H1 (cell line): ENCODE measurements around the gene E2F2. TPM values are rescaled to one million over a fixed set of nuclear protein-coding genes. Genes with fewer than 3 reads are reported as not detected.

ENCODE experiments used
- BACH1 ChIP-seq: IDR thresholded peaks from 2 replicates; pipeline ENCODE4 v1.6.1; 2012; ENCODE audit warnings: low read length, improper control_type of control experiment
- CHD2 ChIP-seq: IDR thresholded peaks from 2 replicates; pipeline ENCODE4 v1.6.1; 2012; ENCODE audit warnings: low read length, improper control_type of control experiment
- CHD7 ChIP-seq: fragments of 300-600 bp; sonication (generic); IDR thresholded peaks from 2 replicates; pipeline ENCODE4 v1.7.1; 2012; ENCODE audit warnings: low read length, moderate library complexity, mild to moderate bottlenecking, inconsistent platforms; ENCODE audit not compliant: insufficient replicate concordance
- CTCF ChIP-seq, 3 experiments: IDR thresholded peaks; 1 replicate in 2 of 3; 2 replicates in 1 of 3; pipeline versions ENCODE4 v1.5.1 to v1.6.1; 2011; ENCODE audit warnings: low read length in 3 of 3, mild to moderate bottlenecking in 3 of 3, inconsistent platforms in 2 of 3, low read depth in 1 of 3, moderate library complexity in 1 of 3; ENCODE audit not compliant: insufficient read depth in 1 of 3; ENCODE audit errors: control extremely low read depth in 1 of 3
- GTF2F1 ChIP-seq: IDR thresholded peaks from 2 replicates; pipeline ENCODE4 v1.6.1; 2012; ENCODE audit warnings: low read depth, low read length, improper control_type of control experiment, borderline replicate concordance
- SAP30 ChIP-seq: fragments of 300-600 bp; sonication (generic); IDR thresholded peaks from 2 replicates; pipeline ENCODE4 v1.7.1; 2012; ENCODE audit warnings: low read length, moderate library complexity, mild to moderate bottlenecking, inconsistent platforms; ENCODE audit not compliant: insufficient read depth, insufficient replicate concordance
- SP2 ChIP-seq: IDR thresholded peaks from 2 replicates; pipeline ENCODE4 v1.6.1; 2012; ENCODE audit warnings: mild to moderate bottlenecking, low read length, inconsistent platforms
- TAF1 ChIP-seq: IDR thresholded peaks from 2 replicates; pipeline ENCODE4 v1.6.1; 2011; ENCODE audit warnings: mild to moderate bottlenecking, low read depth, low read length
- TAF7 ChIP-seq: optimal IDR thresholded peaks from 2 replicates; pipeline ENCODE3; 2011; ENCODE audit warnings: low read depth, mild to moderate bottlenecking, inconsistent platforms, low read length, moderate library complexity, borderline replicate concordance
- polyA plus RNA-seq, 7 experiments: library from polyadenylated mRNA; depleted of rRNA in 3 of 7; stranded (reverse) in 5 of 7; unstranded in 2 of 7; fragments of >200 nt in 5 of 7; fragments of 200-250 nt in 2 of 7; gene quantifications; 1 replicate in 5 of 7; 2 replicates in 1 of 7; 4 replicates in 1 of 7; pipeline versions ENCODE4 v1.2.1 to v1.2.3, GENCODE V29; 2011 to 2013; ENCODE audit warnings: missing spikeins in 2 of 7, mixed read lengths in 2 of 7
- total RNA-seq: library from RNA; stranded (reverse); fragmentation: NEBNext Ultra II Directional; extraction: Animal tissue kit (Norgen Biotek cat#: 25700); gene quantifications from 2 replicates; pipeline ENCODE4 v1.2.1, GENCODE V29; 2021

E2F2 gene
- total and polyA plus RNA-seq, 2 of the 8 experiments (the other 6 are each of a cell fraction or from before 2014, with no cell fraction given): 1.8 to 7.0 TPM

GRCh38 chr1:23539698-23540266 lies 8.7 kb upstream of the E2F2 start (continued):
- TF ChIP-seq BACH1: no peak
- TF ChIP-seq GTF2F1: no peak
- no peak for TF ChIP-seq TAF7
- peak; percentile 30; the same call in 1 of the 2 replicates for TF ChIP-seq TAF1
- no peak for TF ChIP-seq CHD2
- TF ChIP-seq SAP30: no peak
- TF ChIP-seq CHD7: no peak
- TF ChIP-seq CTCF (IDR thresholded peaks at IDR 0.05; ENCODE audit: control extremely low read depth in 1 of 3, insufficient read depth in 1 of 3, low read depth in 1 of 3, low read length in 3 of 3): peak; percentile 82 to 97 (median 94)
- TF ChIP-seq SP2: no peak
